H1 (cell line): Measurements from ENCODE around the gene DENND4A. TPM values are rescaled to one million over a fixed set of nuclear protein-coding genes. Genes with fewer than 3 reads are reported as not detected.

ENCODE experiments used
- CTCF ChIA-PET: fragments of 300-600 bp; sonication (Branson Sonifier 250); formaldehyde crosslinking; loops from one replicate; lab custom pipeline; 2021; ENCODE audit not compliant: partially characterized antibody; lab: Charles Lee
- POLR2A ChIA-PET: fragments of 300-600 bp; sonication (Branson Sonifier 250); formaldehyde crosslinking; loops from one replicate; lab custom pipeline; 2021; ENCODE audit warnings: inconsistent platforms; ENCODE audit not compliant: partially characterized antibody; lab: Charles Lee
- DNase-seq, 2 experiments: peaks; one replicate each; pipeline versions ENCODE4 v3.0.0 to v3.0.0-alpha.2; 2010 to 2022; ENCODE audit warnings: low spot score in 2 of 2, low read depth in 1 of 2, mixed read lengths in 1 of 2
- FAIRE-seq: peaks from 2 replicates; lab custom pipeline; 2011; peaks lifted over from hg19 to GRCh38; lab: Jason Lieb, UNC
- H2AFZ ChIP-seq: 2 replicates; pipeline ENCODE4 v1.8.1; 2012; ENCODE audit warnings: low read length, inconsistent platforms
- H2AK5ac ChIP-seq: 2 replicates; pipeline ENCODE4 v1.6.1; 2013; ENCODE audit warnings: low read depth, low read length
- H2BK120ac ChIP-seq: replicated peaks from 2 replicates; pipeline ENCODE3; 2013; ENCODE audit warnings: low read depth, low read length, inconsistent platforms
- H2BK12ac ChIP-seq: 2 replicates; pipeline ENCODE4 v1.6.1; 2013; ENCODE audit warnings: low read depth, low read length
- H2BK15ac ChIP-seq: 2 replicates; pipeline ENCODE4 v1.6.1; 2013; ENCODE audit warnings: low read length
- H2BK20ac ChIP-seq: 2 replicates; pipeline ENCODE4 v1.6.1; 2013; ENCODE audit warnings: low read length
- H2BK5ac ChIP-seq: 2 replicates; pipeline ENCODE4 v1.6.1; 2013; ENCODE audit warnings: low read depth, low read length
- H3K14ac ChIP-seq: 2 replicates; pipeline ENCODE4 v1.6.1; 2013; ENCODE audit warnings: inconsistent platforms; ENCODE audit not compliant: insufficient read length
- H3K18ac ChIP-seq: 2 replicates; pipeline ENCODE4 v1.6.1; 2013; ENCODE audit warnings: low read length; ENCODE audit errors: extremely low read depth
- H3K23ac ChIP-seq: 2 replicates; pipeline ENCODE4 v1.6.1; 2013; ENCODE audit warnings: inconsistent platforms; ENCODE audit not compliant: insufficient read length
- H3K23me2 ChIP-seq: 2 replicates; pipeline ENCODE4 v1.6.1; 2013; ENCODE audit warnings: low read depth, low read length
- H3K27ac ChIP-seq: 2 replicates; pipeline ENCODE4 v1.6.1; 2011; ENCODE audit warnings: low read depth, low read length, inconsistent platforms
- H3K27me3 ChIP-seq, 4 experiments: replicated peaks in 1 of 4; 1 replicate in 1 of 4; 2 replicates in 3 of 4; pipeline versions ENCODE4 v1.6.1 to v1.8.1; 2011 to 2013; ENCODE audit warnings: low read length in 3 of 4, mild to moderate bottlenecking in 3 of 4, inconsistent platforms in 2 of 4, mixed read lengths in 2 of 4, moderate library complexity in 1 of 4; ENCODE audit not compliant: control insufficient read depth in 3 of 4, insufficient read depth in 3 of 4; ENCODE audit errors: extremely low read depth in 1 of 4
- H3K36me3 ChIP-seq, 4 experiments: 2 replicates each; pipeline versions ENCODE4 v1.6.1 to v1.8.1; 2011 to 2013; ENCODE audit warnings: mild to moderate bottlenecking in 4 of 4, low read length in 3 of 4, moderate library complexity in 2 of 4, control low read depth in 1 of 4, inconsistent platforms in 1 of 4; ENCODE audit not compliant: insufficient read depth in 4 of 4, control insufficient read depth in 2 of 4
- H3K4ac ChIP-seq: replicated peaks from 2 replicates; pipeline ENCODE3; 2013; ENCODE audit warnings: low read length, low read depth, mixed read lengths, inconsistent platforms; ENCODE audit not compliant: insufficient read length
- H3K4me1 ChIP-seq, 4 experiments: replicated peaks in 1 of 4; 1 replicate in 1 of 4; 2 replicates in 3 of 4; pipeline versions ENCODE4 v1.6.1 to v1.8.1; 2011 to 2013; ENCODE audit warnings: low read length in 3 of 4, inconsistent platforms in 2 of 4, mixed read lengths in 1 of 4; ENCODE audit not compliant: insufficient read depth in 4 of 4, control insufficient read depth in 3 of 4
- H3K4me2 ChIP-seq, 2 experiments: 2 replicates each; pipeline versions ENCODE4 v1.6.1 to v1.8.1; 2011 to 2013; ENCODE audit warnings: low read depth in 2 of 2, low read length in 2 of 2, control low read depth in 1 of 2, inconsistent platforms in 1 of 2, mild to moderate bottlenecking in 1 of 2; ENCODE audit not compliant: insufficient read depth in 1 of 2
- H3K4me3 ChIP-seq, 4 experiments: fragments of 200-600, 300-600 bp in 1 of 4; sonication (generic), shearing (Covaris generic), sonication (Bioruptor Twin) in 1 of 4; 2 replicates each; pipeline versions ENCODE4 v1.5.1 to v1.8.1; 2011 to 2016; ENCODE audit warnings: low read length in 4 of 4, low read depth in 3 of 4, control low read depth in 2 of 4, inconsistent platforms in 2 of 4, mild to moderate bottlenecking in 2 of 4, mixed read lengths in 1 of 4, moderate library complexity in 1 of 4; ENCODE audit not compliant: insufficient read depth in 2 of 4; ENCODE audit errors: extremely low read depth in 1 of 4
- H3K56ac ChIP-seq: replicated peaks from 2 replicates; pipeline ENCODE3; 2013; ENCODE audit warnings: low read depth, mild to moderate bottlenecking, mixed read lengths, low read length, inconsistent platforms; ENCODE audit not compliant: insufficient read length
- H3K79me1 ChIP-seq: 2 replicates; pipeline ENCODE4 v1.6.1; 2013; ENCODE audit warnings: low read depth, low read length, control low read depth
- H3K79me2 ChIP-seq, 2 experiments: 2 replicates each; pipeline versions ENCODE4 v1.6.1 to v1.8.1; 2012 to 2013; ENCODE audit warnings: low read length in 2 of 2, mild to moderate bottlenecking in 2 of 2, inconsistent platforms in 1 of 2; ENCODE audit not compliant: insufficient read depth in 2 of 2, control insufficient read depth in 1 of 2
- H3K9ac ChIP-seq, 4 experiments: replicated peaks in 1 of 4; 1 replicate in 1 of 4; 2 replicates in 3 of 4; pipeline versions ENCODE4 v1.6.1 to v1.8.1; 2011 to 2013; ENCODE audit warnings: low read depth in 3 of 4, low read length in 3 of 4, control low read depth in 2 of 4, mild to moderate bottlenecking in 2 of 4, moderate library complexity in 2 of 4, inconsistent platforms in 1 of 4; ENCODE audit errors: extremely low read depth in 1 of 4
- H3K9me3 ChIP-seq, 2 experiments: 2 replicates each; pipeline versions ENCODE4 v1.6.1 to v1.8.1; 2012 to 2013; ENCODE audit warnings: mild to moderate bottlenecking in 2 of 2, moderate library complexity in 2 of 2, control low read depth in 1 of 2, inconsistent platforms in 1 of 2, low read depth in 1 of 2, low read length in 1 of 2, mixed read lengths in 1 of 2; ENCODE audit not compliant: insufficient read depth in 2 of 2
- H4K20me1 ChIP-seq, 2 experiments: replicated peaks in 1 of 2; 2 replicates each; pipeline versions ENCODE3 to v1.8.1; 2011 to 2013; ENCODE audit warnings: inconsistent platforms in 2 of 2, low read length in 2 of 2, mild to moderate bottlenecking in 1 of 2; ENCODE audit not compliant: insufficient read depth in 2 of 2, control insufficient read depth in 1 of 2
- H4K5ac ChIP-seq: 2 replicates; pipeline ENCODE4 v1.6.1; 2013; ENCODE audit warnings: low read length, low read depth, mixed read lengths, inconsistent platforms; ENCODE audit not compliant: insufficient read length
- H4K8ac ChIP-seq: 2 replicates; pipeline ENCODE4 v1.8.0; 2013; ENCODE audit warnings: mild to moderate bottlenecking, moderate library complexity, low read length, inconsistent platforms; ENCODE audit not compliant: insufficient read depth; ENCODE audit errors: extremely low read depth
- H4K91ac ChIP-seq: replicated peaks from 2 replicates; pipeline ENCODE3; 2013; ENCODE audit warnings: low read length, mixed read lengths, inconsistent platforms; ENCODE audit not compliant: insufficient read length
- BACH1 ChIP-seq: IDR thresholded peaks from 2 replicates; pipeline ENCODE4 v1.6.1; 2012; ENCODE audit warnings: low read length, improper control_type of control experiment
- BCL11A ChIP-seq, 2 experiments: IDR thresholded peaks; one replicate each; pipeline ENCODE4 v1.6.1; 2011; ENCODE audit warnings: low read depth in 2 of 2, low read length in 2 of 2, mild to moderate bottlenecking in 2 of 2
- CBX5 ChIP-seq: fragments of 300-800, 300-1000 bp; sonication (generic); IDR thresholded peaks from 2 replicates; pipeline ENCODE4 v1.7.1; 2016; ENCODE audit warnings: antibody characterized with exemption, low read length, low read depth
- CHD1 ChIP-seq: IDR thresholded peaks from 2 replicates; pipeline ENCODE4 v1.6.1; 2012; ENCODE audit warnings: low read depth, low read length, improper control_type of control experiment
- CREB1 ChIP-seq: IDR thresholded peaks from 2 replicates; pipeline ENCODE4 v1.6.1; 2012; ENCODE audit warnings: inconsistent platforms
- CTBP2 ChIP-seq: IDR thresholded peaks from 2 replicates; pipeline ENCODE4 v1.7.0; 2011; ENCODE audit warnings: borderline replicate concordance, mild to moderate bottlenecking, moderate library complexity, mixed read lengths, low read length; ENCODE audit not compliant: insufficient read depth, insufficient read length
- EP300 ChIP-seq, 2 experiments: IDR thresholded peaks; 1 replicate in 1 of 2; 2 replicates in 1 of 2; pipeline ENCODE4 v1.6.1; 2011 to 2012; ENCODE audit warnings: low read depth in 2 of 2, low read length in 2 of 2, mild to moderate bottlenecking in 2 of 2, borderline replicate concordance in 1 of 2, inconsistent platforms in 1 of 2, moderate library complexity in 1 of 2
- FOSL1 ChIP-seq: IDR thresholded peaks from 2 replicates; pipeline ENCODE4 v1.6.1; 2011; ENCODE audit warnings: mild to moderate bottlenecking, low read depth, low read length, moderate library complexity; ENCODE audit not compliant: insufficient read depth
- GABPA ChIP-seq: IDR thresholded peaks from 2 replicates; pipeline ENCODE4 v1.6.1; 2011; ENCODE audit warnings: mild to moderate bottlenecking, low read length, moderate library complexity, borderline replicate concordance; ENCODE audit not compliant: insufficient read depth
- HDAC6 ChIP-seq: IDR thresholded peaks from one replicate; pipeline ENCODE4 v1.7.1; 2012; ENCODE audit warnings: low read depth, mild to moderate bottlenecking, inconsistent platforms, low read length, moderate library complexity
- KDM1A ChIP-seq: fragments of 200-600, 300-600 bp; sonication (generic); IDR thresholded peaks from 2 replicates; pipeline ENCODE4 v1.7.1; 2016; ENCODE audit warnings: mild to moderate bottlenecking, low read length, borderline replicate concordance
- RNF2 ChIP-seq: fragments of 200-900, 300-1000 bp; sonication (generic); IDR thresholded peaks from 2 replicates; pipeline ENCODE4 v1.7.1; 2016; ENCODE audit warnings: borderline replicate concordance, low read depth, mild to moderate bottlenecking, antibody characterized with exemption, low read length; ENCODE audit not compliant: poor library complexity, severe bottlenecking; ENCODE audit errors: missing control alignments
- SRF ChIP-seq: IDR thresholded peaks from 2 replicates; pipeline ENCODE4 v1.6.1; 2011; ENCODE audit warnings: mild to moderate bottlenecking, low read depth, low read length, moderate library complexity
- TAF7 ChIP-seq: optimal IDR thresholded peaks from 2 replicates; pipeline ENCODE3; 2011; ENCODE audit warnings: low read depth, mild to moderate bottlenecking, inconsistent platforms, low read length, moderate library complexity, borderline replicate concordance
- TEAD4 ChIP-seq: IDR thresholded peaks from 2 replicates; pipeline ENCODE4 v1.6.1; 2012; ENCODE audit warnings: low read depth, low read length, inconsistent platforms, mixed read lengths
- WGBS, 2 experiments: shearing (Covaris generic) in 1 of 2; methylation state at CpG; one replicate each; pipeline versions ENCODE4 v1.1.6 to v1.1.7; 2013 to 2015; ENCODE audit warnings: low lambda C conversion rate in 2 of 2, mixed read lengths in 2 of 2, inconsistent platforms in 1 of 2, low coverage in 1 of 2, missing lambda C conversion rate in 1 of 2; ENCODE audit not compliant: insufficient replicate concordance in 2 of 2, insufficient coverage in 1 of 2, insufficient read length in 1 of 2; ENCODE audit errors: extremely low coverage in 1 of 2, missing lambda C conversion rate in 1 of 2; 5-methylcytosine and 5-hydroxymethylcytosine counted together
- polyA plus RNA-seq, 7 experiments: library from polyadenylated mRNA; depleted of rRNA in 3 of 7; stranded (reverse) in 5 of 7; unstranded in 2 of 7; fragments of >200 nt in 5 of 7; fragments of 200-250 nt in 2 of 7; gene quantifications; 1 replicate in 5 of 7; 2 replicates in 1 of 7; 4 replicates in 1 of 7; pipeline versions ENCODE4 v1.2.1 to v1.2.3, GENCODE V29; 2011 to 2013; ENCODE audit warnings: missing spikeins in 2 of 7, mixed read lengths in 2 of 7
- total RNA-seq: library from RNA; stranded (reverse); fragmentation: NEBNext Ultra II Directional; extraction: Animal tissue kit (Norgen Biotek cat#: 25700); gene quantifications from 2 replicates; pipeline ENCODE4 v1.2.1, GENCODE V29; 2021

DENND4A gene
- total and polyA plus RNA-seq, 2 of the 8 experiments (the other 6 are each of a cell fraction or from before 2014, with no cell fraction given): 1.3 to 4.7 TPM

DNA sequence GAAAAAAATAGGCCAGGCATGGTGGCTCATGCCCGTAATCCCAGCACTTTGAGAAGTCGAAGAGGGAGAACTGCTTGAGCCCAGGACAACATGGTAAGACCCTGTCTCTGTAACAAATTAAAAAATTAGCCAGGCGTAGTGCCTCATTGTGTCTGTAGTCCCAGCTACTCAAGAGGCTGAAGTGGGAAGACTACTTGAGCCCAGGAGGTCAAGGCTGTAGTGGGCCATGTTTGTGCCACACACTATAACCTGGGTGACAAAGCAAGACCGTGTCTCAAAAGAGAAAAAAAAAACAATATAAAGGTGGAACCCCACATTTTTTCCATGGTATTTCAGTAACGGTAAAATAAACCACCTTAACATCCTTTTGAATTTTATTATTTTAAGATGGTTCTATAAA is 69.9 kb downstream of the DENND4A start:
- WGBS, 2 experiments: 91% methylated on average over 5 of the region's 5 CpGs; no CpG with 5 or more reads in 1 of the 2 experiments
- ChIA-PET POLR2A (no interaction called here), CTCF (interaction anchor here (1.1 kb wide), 1 partner anchor 126 kb away, joined by 3 read pairs; no protein-coding TSS in a partner anchor)
- no peak overlapping the region for H3K4me2 ChIP-seq
- H3K14ac ChIP-seq: no peak overlapping the region
- H2BK12ac ChIP-seq: no peak overlapping the region
- H4K91ac ChIP-seq: no peak overlapping the region
- no peak overlapping the region for H2AK5ac ChIP-seq
- H3K4me3 ChIP-seq: no peak overlapping the region
- H3K23ac ChIP-seq: no peak overlapping the region
- no peak overlapping the region for H2BK5ac ChIP-seq
- FAIRE-seq (no peak), DNase-seq (no peak)
- H3K36me3 ChIP-seq: no peaks in the 10 kb centered on the region
- no peaks in the 10 kb centered on the region for H4K20me1 ChIP-seq
- H3K79me2 ChIP-seq: no peaks in the 10 kb centered on the region
- H2BK15ac ChIP-seq: no peak overlapping the region
- H3K4ac ChIP-seq: no peak overlapping the region
- no peaks in the 10 kb centered on the region for H3K79me1 ChIP-seq
- H3K9ac ChIP-seq: no peak overlapping the region
- no peak overlapping the region for H3K18ac ChIP-seq
- H2AFZ ChIP-seq: no peak overlapping the region
- H3K27ac ChIP-seq: no peak overlapping the region
- H3K23me2 ChIP-seq: no peaks in the 10 kb centered on the region
- H4K8ac ChIP-seq: no peak overlapping the region
- H4K5ac ChIP-seq: no peak overlapping the region
- H2BK20ac ChIP-seq: no peak overlapping the region
- H2BK120ac ChIP-seq: no peak overlapping the region
- H3K4me1 ChIP-seq: no peaks in the 10 kb centered on the region
- no peaks in the 10 kb centered on the region for H3K9me3 ChIP-seq
- H3K56ac ChIP-seq: no peak overlapping the region
- H3K27me3 ChIP-seq: no peaks in the 10 kb centered on the region
- no peak for TF ChIP-seq KDM1A
- no peak for TF ChIP-seq EP300 (IDR thresholded peaks at IDR 0.05; ENCODE audit: borderline replicate concordance in 1 of 2, low read depth in 2 of 2, low read length in 2 of 2)
- TF ChIP-seq CTBP2: no peak
- TF ChIP-seq TAF7: no peak
- TF ChIP-seq RNF2: no peak
- no peak for TF ChIP-seq CBX5
- no peak for TF ChIP-seq CHD1
- TF ChIP-seq GABPA: no peak
- TF ChIP-seq TEAD4: no peak
- no peak for TF ChIP-seq BACH1
- TF ChIP-seq BCL11A (IDR thresholded peaks at IDR 0.05; ENCODE audit: low read depth in 2 of 2, low read length in 2 of 2): no peak
- no peak for TF ChIP-seq SRF
- no peak for TF ChIP-seq HDAC6
- TF ChIP-seq CREB1: no peak
- no peak for TF ChIP-seq FOSL1
